HTR-8/SVneo (cell line): ENCODE measurements around the gene SLC35F2.
A peak's percentile ranks its signal among the peaks of the same experiment; 100 is the strongest.
"Not testable (repeated sequence)": the region's sequence is repeated elsewhere in the genome, so short reads cannot be mapped to it uniquely, and the experiment has no call there.

ENCODE experiments used
- DNase-seq: peaks from one replicate; pipeline ENCODE4 v3.0.0; 2011; ENCODE audit warnings: low spot score, mixed read lengths; ENCODE audit not compliant: insufficient read length
- FAIRE-seq: peaks from 2 replicates; lab custom pipeline; 2011; peaks lifted over from hg19 to GRCh38; lab: Jason Lieb, UNC

Gene SLC35F2

GRCh38 chr11:107792049-107792443 is 66.5 kb downstream of the SLC35F2 start:
- DNase-seq (no peak), FAIRE-seq (no peak)

GRCh38 chr11:107791343-107792048 is 67.1 kb downstream of the SLC35F2 start:
- DNase-seq (no peak), FAIRE-seq (peak; percentile 16)

GRCh38 chr11:107789767-107790166 is 68.8 kb downstream of the SLC35F2 start:
- DNase-seq (no peak), FAIRE-seq (no peak)

DNA sequence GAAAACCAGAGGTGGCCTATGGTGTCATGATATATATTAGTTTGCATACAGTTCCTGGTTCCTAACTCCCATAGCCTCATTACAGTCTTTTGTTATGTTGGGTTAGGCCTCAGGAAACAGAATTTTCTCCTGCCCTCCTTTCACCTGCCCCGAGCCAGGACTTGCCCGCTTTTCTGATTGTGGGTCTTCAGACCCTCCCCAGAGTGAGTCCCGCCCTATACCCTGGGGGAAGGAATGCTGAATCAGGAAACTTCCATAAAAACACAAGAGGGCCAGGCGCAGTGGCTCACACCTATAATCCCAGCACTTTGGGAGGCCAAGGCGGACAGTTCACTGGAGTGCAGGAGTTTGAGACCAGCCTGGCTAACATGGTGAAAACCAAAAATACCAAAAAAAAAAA is 70.9 kb downstream of the SLC35F2 start:
- FAIRE-seq: no peak
- no peak for DNase-seq

GRCh38 chr11:107785401-107785800 is 73.2 kb downstream of the SLC35F2 start:
- DNase-seq (no peak), FAIRE-seq (no peak)

DNA sequence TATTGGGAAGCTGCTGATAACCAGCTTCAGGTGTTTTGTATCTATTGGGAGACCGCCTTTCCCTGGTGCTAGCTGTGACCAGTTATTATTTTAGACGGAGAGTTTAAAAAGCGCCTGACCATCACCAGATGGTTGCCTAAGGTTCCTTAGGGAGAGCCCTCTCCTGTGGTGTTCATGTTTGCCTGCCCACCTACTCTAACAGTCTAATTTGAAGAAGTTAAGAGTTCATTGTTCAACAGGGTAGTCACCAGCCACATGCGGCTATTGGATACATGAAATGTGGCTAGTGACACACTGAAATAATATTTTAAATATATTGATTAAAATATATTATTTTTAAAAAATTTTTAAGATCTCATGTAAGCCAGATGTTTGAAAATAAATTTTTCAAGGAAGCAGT is 75.5 kb downstream of the SLC35F2 start:
- no peak for FAIRE-seq
- no peak for DNase-seq

DNA sequence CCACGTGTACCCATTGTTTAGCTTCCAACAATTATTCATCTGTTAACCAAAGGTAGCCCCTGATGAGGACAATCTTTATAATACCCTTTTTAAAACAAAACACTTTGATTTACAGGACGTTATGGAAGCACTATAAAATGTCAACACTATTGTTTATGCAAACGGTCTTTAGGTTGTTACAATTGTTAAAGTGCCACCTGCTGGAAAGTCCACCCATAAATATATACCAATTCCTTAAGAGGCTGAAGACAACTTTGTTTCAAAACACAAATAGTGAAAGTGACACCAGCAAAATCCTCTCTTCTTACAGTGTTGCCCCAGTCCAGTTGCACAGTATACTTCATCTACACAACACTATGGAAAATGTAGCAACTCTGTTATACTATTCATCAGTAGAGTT is 77.8 kb downstream of the SLC35F2 start:
- FAIRE-seq (no peak), DNase-seq (no peak)

DNA sequence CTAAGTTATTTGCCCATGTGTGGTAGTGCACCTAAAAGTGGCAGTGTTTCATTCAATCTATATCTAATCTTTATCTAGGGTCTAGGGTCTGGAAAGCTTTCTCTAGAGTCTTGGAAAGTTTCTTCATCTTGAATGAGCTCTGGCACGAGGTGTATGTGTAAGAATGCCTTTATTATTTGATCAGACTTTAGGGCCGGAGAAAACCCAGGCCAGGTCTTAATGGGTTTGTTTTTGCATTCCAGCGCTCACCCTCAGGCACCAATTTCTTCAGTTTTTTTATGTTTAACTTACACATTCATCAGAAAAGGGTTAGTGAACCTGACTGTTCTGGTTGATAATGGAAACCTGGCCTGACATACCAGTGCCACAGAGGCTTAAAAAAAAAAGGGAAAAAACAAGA is 78.5 kb downstream of the SLC35F2 start:
- DNase-seq (no peak), FAIRE-seq (no peak)

DNA sequence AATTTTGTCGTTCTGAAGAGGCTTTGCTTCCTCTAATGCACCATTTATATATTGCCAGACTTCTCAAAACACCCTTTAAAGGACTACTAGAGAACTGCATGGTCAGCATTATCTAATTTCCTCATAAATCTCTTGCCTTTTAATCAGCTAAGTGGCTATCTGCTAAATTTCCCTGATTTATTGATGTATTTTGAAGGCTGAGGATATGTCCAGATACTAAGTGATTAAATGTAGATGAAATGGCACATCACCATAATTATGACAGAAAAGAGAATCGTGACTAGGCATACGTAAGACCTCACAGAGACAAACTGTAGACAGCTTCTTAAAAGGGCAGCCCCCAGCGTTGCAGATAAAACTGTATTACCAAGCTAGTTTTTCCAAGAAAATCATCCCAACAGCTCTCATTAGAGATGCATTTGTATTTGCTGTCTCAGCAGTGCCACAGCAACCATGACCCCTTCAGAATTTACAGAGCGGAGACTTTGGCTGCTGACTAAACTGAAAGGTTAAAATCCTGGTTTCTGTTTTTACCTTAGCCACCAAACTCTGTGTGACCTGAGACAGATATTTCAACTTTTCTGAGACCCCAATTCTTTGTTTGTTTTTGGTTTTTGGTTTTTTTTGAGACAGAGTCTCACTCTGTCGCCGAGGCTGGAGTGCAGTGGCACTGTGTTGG is 79.6 kb downstream of the SLC35F2 start:
- FAIRE-seq: no peak
- DNase-seq: no peak

- DNase-seq (no peak), FAIRE-seq (no peak)
These were observed 81.5 kb downstream of the SLC35F2 start for GRCh38 chr11:107777110-107777509.

DNA sequence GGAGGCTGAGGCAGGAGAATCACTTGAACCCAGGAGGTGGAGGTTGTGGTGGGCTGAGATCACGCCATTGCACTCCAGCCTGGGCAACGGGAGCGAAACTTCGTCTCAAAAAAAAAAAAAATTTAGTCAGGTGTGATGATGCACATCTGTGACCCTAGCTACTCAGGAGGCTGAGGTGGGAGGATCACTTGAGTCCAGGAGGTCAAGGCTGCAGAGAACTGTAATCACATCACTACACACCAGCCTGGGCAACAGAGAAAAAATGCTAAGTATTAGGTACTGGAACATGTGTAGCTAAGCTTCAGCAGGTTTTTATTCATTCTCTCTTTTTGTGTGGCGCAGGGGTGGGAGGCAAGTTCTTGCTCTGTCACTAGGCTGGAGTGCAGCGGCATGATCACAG is 82.5 kb downstream of the SLC35F2 start:
- FAIRE-seq (no peak), DNase-seq (no peak)

DNA sequence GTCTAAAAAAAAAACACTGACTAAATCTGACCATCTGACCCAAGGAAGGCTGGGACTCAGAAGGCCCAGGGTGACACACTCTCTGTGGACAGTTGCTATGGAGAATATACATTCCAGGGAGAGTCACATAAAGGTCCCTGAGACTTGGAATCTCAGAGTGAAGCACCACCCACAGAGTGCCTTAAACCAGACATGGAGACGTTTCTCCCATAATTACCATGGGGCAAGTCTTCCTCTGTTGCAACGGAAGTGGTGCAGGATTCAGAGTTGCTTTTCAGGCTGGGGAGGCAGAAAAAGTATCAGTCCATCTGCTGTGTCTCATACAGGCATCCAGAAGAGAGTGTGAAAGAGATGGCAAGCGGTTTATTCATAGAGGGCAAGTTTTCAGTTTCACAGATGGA is 88.0 kb downstream of the SLC35F2 start:
- no peak for FAIRE-seq
- no peak for DNase-seq

- FAIRE-seq: peak; percentile 58
- DNase-seq: no peak
These were observed 89.4 kb downstream of the SLC35F2 start for GRCh38 chr11:107769189-107769588.

DNA sequence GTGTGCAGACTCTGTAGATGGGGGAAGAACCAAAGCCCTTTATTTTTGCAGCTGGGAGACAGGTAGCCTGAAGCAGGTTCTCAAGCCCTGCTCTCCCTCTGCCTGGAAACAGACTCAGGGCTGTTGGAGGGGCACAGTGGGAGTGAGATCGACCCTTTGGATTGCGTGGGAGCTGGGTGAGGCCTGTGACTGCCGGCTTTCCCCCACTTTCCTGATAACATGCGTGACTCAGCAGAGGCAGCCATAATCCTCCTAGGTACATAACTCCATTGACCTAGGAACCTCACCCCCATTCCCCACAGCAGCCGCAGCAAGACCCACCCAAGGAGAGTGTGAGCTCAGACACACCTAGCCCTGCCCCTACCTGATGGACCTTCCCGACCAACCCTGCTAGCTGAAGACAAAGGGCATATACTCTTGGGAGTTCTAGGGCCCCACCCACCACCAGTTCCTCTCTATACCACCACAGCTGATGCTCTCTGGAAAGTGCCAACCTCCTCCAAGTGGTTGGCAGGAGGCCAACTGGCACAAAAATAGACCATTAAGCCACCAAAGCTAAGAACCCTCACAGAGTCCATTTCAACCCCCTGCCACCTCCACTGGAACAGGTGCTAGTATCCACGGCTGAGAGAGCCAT is 99.8 kb downstream of the SLC35F2 start:
- DNase-seq: not testable (repeated sequence)

DNA sequence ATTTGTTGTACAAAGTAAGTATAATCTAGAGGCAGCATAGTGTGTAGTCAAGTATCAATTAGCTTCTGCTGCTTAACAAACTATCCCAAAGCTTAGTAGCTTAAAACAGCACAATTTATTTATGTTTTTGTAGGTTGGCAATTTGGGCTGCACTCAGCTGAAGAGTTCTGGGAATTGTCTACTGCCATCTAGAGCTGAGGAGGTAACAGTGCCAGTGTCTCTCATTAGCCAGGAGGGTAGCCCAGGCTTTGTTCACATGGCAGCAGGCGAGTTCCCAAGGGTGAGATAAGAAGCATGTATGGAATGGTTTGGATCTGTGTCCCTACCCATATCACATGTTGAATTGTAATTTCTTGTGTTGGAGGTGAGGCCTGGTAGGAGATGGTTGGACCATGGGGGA is 100.9 kb downstream of the SLC35F2 start:
- FAIRE-seq: peak; percentile 40

More for the DNA sequence above, 99.8 kb downstream of the SLC35F2 start:
- FAIRE-seq: not testable (repeated sequence)

GRCh38 chr11:107756553-107756952 is 102.0 kb downstream of the SLC35F2 start:
- DNase-seq (no peak), FAIRE-seq (no peak)

More for the DNA sequence above, 100.9 kb downstream of the SLC35F2 start:
- DNase-seq: no peak

DNA sequence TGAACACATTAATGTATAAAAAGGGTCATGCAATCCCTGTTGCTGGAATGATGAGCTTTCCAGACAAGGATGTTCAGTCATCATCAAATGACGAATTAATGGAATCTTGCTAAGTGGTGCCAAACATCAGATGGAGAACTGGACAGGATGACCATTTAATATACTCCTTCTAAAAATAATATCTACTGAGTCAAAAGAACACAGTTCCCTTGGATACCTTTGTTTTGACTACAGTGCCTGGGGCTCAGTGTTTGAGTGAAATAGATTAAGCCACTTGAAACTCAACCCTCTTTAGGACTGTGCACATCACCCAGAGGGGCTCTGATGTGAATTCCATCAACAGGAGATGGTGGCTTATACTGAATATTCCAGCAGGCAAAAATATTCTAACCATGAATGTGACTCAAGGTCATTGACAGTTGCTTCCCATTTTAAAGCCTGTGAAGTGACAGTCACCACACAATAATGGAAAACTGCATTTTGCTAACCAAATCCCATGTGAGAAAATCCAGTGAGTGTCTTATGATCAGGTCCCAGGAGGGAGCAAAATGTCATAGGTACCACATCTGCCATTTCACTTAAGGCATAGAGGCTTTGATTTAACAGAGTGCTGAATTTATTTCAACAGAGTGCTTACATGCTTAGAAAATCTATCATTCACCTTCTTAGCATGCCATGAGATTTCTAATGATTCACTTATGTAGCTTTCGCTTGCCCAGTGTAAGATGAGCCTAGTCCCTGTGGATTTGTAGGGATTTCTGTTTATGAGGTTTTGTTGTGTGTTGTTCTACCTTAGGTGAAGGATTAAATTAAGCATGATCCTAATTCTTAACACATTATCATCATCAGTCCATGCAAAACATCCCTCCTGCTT is 105.4 kb downstream of the SLC35F2 start:
- FAIRE-seq (no peak), DNase-seq (no peak)

DNA sequence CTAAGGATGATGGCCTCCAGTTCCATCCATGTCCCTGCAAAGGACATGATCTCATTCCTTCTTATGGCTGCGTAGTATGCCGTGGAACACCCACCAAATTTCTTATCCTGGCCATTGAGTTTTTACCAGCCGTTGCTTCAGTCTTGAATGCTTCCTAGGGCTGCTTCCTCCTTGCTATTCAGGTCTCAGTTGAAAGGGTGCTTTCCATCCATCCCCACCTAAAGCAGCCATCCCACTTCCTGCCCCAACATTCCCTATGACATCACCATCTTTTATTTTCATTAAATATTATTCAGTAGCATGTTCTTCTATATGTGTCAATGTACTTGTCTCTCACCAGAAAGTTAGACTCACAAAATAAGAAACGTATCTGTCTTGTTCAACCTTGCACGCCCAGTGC is 106.1 kb downstream of the SLC35F2 start:
- no peak for FAIRE-seq
- DNase-seq: no peak

DNA sequence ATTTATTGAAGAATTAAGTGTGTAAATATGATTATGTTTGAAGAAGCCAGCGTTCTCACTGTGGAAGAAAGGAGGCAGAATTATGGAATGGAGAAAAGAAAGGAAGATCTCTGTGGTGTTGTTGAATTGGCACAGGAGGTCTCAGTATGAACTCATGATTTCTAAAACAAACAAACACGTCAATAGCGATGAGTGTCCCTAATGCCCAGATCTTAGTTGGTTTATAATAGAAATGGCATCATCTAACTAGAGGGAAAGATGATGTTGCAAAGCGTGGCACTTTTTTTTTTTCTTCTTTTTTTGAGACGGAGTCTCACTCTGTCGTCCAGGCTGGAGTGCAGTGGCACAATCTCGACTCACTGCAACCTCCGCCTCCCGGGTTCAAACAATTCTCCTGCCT is 107.5 kb downstream of the SLC35F2 start:
- DNase-seq (no peak), FAIRE-seq (no peak)

DNA sequence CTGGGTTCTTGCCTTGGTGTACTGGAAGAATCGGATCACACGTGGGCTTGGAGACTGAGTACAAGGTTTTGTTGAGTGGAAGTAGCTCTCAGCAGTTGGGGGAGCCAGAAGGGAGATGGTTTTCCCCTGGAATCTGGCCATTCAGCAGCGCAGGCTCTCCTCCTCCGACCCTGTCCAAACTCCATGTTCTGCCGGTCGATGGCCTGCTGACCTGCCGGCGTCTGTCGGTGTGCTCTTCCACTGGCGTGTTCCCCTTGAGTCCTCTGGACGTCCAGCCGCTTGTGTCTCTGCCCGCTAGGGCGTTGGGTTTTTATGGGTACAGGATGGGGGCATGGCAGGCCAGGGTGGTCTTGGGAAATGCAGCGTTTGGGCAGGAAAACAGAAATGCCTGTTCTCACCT is 108.3 kb downstream of the SLC35F2 start:
- no peak for DNase-seq
- FAIRE-seq: no peak
